ENCODE data around the gene MTA3.

- no peak for TF ChIP-seq CTCF (IDR thresholded peaks at IDR 0.05 in 8 of 11, conservative IDR thresholded peaks at IDR 0.05 in 3 of 11)
- no peak for TF ChIP-seq POLR2A (IDR thresholded peaks at IDR 0.05)
- no peak for TF ChIP-seq POLR2AphosphoS5 (IDR thresholded peaks at IDR 0.05)
Measured at GRCh38 chr2:42767080-42767898, 198.9 kb downstream of the MTA3 start.
